ENCODE measurements around the gene CBX3. TPM values are rescaled to one million over a fixed set of nuclear protein-coding genes. Genes with fewer than 3 reads are reported as not detected.
"Not testable (repeated sequence)": the region's sequence is repeated elsewhere in the genome, so short reads cannot be mapped to it uniquely, and the experiment has no call there.

Gene CBX3
- total and polyA plus RNA-seq, 7 donors: 58.1 to 101 (median 94.9) TPM

GRCh38 chr7:26171601-26172000 is 29.9 kb upstream of the CBX3 start:
- intact Hi-C loops (cut with DNase I): no loop called here
- WGBS, 2 donors: 98 to 99% methylated on average over 2 of the region's 2 CpGs
- no peak overlapping the region for H3K4me3 ChIP-seq
- no peaks in the 10 kb centered on the region for H3K36me3 ChIP-seq
- H3K27ac ChIP-seq: no peak overlapping the region
- H3K9me3 ChIP-seq: no peaks in the 10 kb centered on the region
- peaks cover 0 to 4% (median 0%) of the 10 kb centered on the region in 3 donors for H3K27me3 ChIP-seq
- H3K4me1 ChIP-seq: no peaks in the 10 kb centered on the region
- TF ChIP-seq POLR2A (IDR thresholded peaks at IDR 0.05): no peak
- no peak for TF ChIP-seq POLR2AphosphoS5 (IDR thresholded peaks at IDR 0.05)
- no peak for TF ChIP-seq EP300 (IDR thresholded peaks at IDR 0.05)
- no peak for TF ChIP-seq CTCF (IDR thresholded peaks at IDR 0.05)
- DNase-seq: no peak

- H3K27ac ChIP-seq: no peak overlapping the region
- H3K9me3 ChIP-seq: no peaks in the 10 kb centered on the region
- H3K4me1 ChIP-seq: no peaks in the 10 kb centered on the region
- no peaks in the 10 kb centered on the region for H3K36me3 ChIP-seq
- WGBS, 2 donors: 95 to 97% methylated on average over 1 of the region's 1 CpG
- intact Hi-C loops (cut with DNase I): no loop called here
- no peak for DNase-seq
- TF ChIP-seq CTCF (IDR thresholded peaks at IDR 0.05): no peak
- no peak for TF ChIP-seq POLR2AphosphoS5 (IDR thresholded peaks at IDR 0.05)
- no peak for TF ChIP-seq EP300 (IDR thresholded peaks at IDR 0.05)
- TF ChIP-seq POLR2A (IDR thresholded peaks at IDR 0.05): no peak
- peaks cover 0 to 4% (median 0%) of the 10 kb centered on the region in 3 donors for H3K27me3 ChIP-seq
- no peak overlapping the region for H3K4me3 ChIP-seq
Measured at GRCh38 chr7:26172048-26172447, 29.5 kb upstream of the CBX3 start.

- DNase-seq; H3K27me3 ChIP-seq; intact Hi-C loops (cut with DNase I); H3K27ac ChIP-seq; H3K9me3 ChIP-seq; H3K4me3 ChIP-seq; H3K36me3 ChIP-seq; H3K4me1 ChIP-seq: not testable (repeated sequence)
- WGBS, 2 donors: 86 to 100% methylated on average over 2 of the region's 4 CpGs
Measured at GRCh38 chr7:26175903-26176302, 25.6 kb upstream of the CBX3 start.

- H3K4me3 ChIP-seq; intact Hi-C loops (cut with DNase I): not testable (repeated sequence)
- 96 to 97% methylated on average over 19 to 20 of the region's 26 CpGs for WGBS, 2 donors
Measured at GRCh38 chr7:26176696-26177095, 24.8 kb upstream of the CBX3 start.

GRCh38 chr7:26177269-26177668 is 24.3 kb upstream of the CBX3 start:
- DNase-seq; H3K9me3 ChIP-seq; H3K4me3 ChIP-seq; H3K36me3 ChIP-seq; intact Hi-C loops (cut with DNase I); H3K27ac ChIP-seq; H3K27me3 ChIP-seq; H3K4me1 ChIP-seq: not testable (repeated sequence)
- 95 to 98% methylated on average over 20 of the region's 20 CpGs for WGBS, 2 donors

More at GRCh38 chr7:26176696-26177095, 24.8 kb upstream of the CBX3 start:
- not testable (repeated sequence) for H3K27me3 ChIP-seq, H3K9me3 ChIP-seq, H3K36me3 ChIP-seq, H3K27ac ChIP-seq, DNase-seq, H3K4me1 ChIP-seq

GRCh38 chr7:26178272-26178960 is 23.1 kb upstream of the CBX3 start:
- Histone ChIP-seq H3K27me3 (no peaks in the 10 kb centered on the region), H3K27ac (no peak overlapping the region), H3K9me3 (no peaks in the 10 kb centered on the region), H3K4me1 (no peaks in the 10 kb centered on the region), H3K36me3 (no peaks in the 10 kb centered on the region), H3K4me3 (no peak overlapping the region)
- 89 to 91% methylated on average over 7 of the region's 7 CpGs for WGBS, 2 donors
- no peak for TF ChIP-seq POLR2A (IDR thresholded peaks at IDR 0.05)
- peak in 1 of 4 donors; percentile 22 for TF ChIP-seq POLR2AphosphoS5 (IDR thresholded peaks at IDR 0.05)
- DNase-seq: no peak
- intact Hi-C loops (cut with DNase I): no loop called here

- H3K27ac ChIP-seq: no peak overlapping the region
- WGBS, 2 donors: 83 to 87% methylated on average over 5 of the region's 5 CpGs
Measured at GRCh38 chr7:26179422-26179821, 22.1 kb upstream of the CBX3 start.

More at GRCh38 chr7:26179422-26179821, 22.1 kb upstream of the CBX3 start:
- DNase-seq: no peak
- no peak for TF ChIP-seq EP300 (IDR thresholded peaks at IDR 0.05)
- no peak for TF ChIP-seq POLR2AphosphoS5 (IDR thresholded peaks at IDR 0.05)
- no peak for TF ChIP-seq CTCF (IDR thresholded peaks at IDR 0.05)
- no peak for TF ChIP-seq POLR2A (IDR thresholded peaks at IDR 0.05)
- no peaks in the 10 kb centered on the region for H3K36me3 ChIP-seq
- H3K4me1 ChIP-seq: no peaks in the 10 kb centered on the region
- no peak overlapping the region for H3K4me3 ChIP-seq
- no peaks in the 10 kb centered on the region for H3K27me3 ChIP-seq
- H3K9me3 ChIP-seq: no peaks in the 10 kb centered on the region
- intact Hi-C loops (cut with DNase I): no loop called here
